Activated T-helper 17 cell treated with anti-CD3 and anti-CD28 coated beads, Interleukin-2, amount 50 U/mL, for 72 hours (primary cell): ENCODE measurements around the gene FTL. TPM values are rescaled to one million over a fixed set of nuclear protein-coding genes. Genes with fewer than 3 reads are reported as not detected.

Experiments
- ATAC-seq: fragments of 150-1000 bp; cut with Tn5 transposase; replicated peaks from 2 replicates; pipeline ENCODE4 v1.10.0; 2021; ENCODE audit warnings: mild to moderate bottlenecking, moderate library complexity
- H3K27ac Mint-ChIP-seq: one replicate; pipeline ENCODE4 v1.8.0; 2022; ENCODE audit warnings: mixed read lengths
- H3K27me3 Mint-ChIP-seq: one replicate; pipeline ENCODE4 v1.8.0; 2022; ENCODE audit warnings: mixed read lengths
- H3K36me3 Mint-ChIP-seq: one replicate; pipeline ENCODE4 v1.8.0; 2022; ENCODE audit warnings: low read depth, mild to moderate bottlenecking, mixed read lengths
- H3K4me1 Mint-ChIP-seq: one replicate; pipeline ENCODE4 v1.8.0; 2022; ENCODE audit warnings: mixed read lengths
- H3K4me3 Mint-ChIP-seq: one replicate; pipeline ENCODE4 v1.8.0; 2022; ENCODE audit warnings: mild to moderate bottlenecking, mixed read lengths
- H3K9me3 Mint-ChIP-seq: one replicate; pipeline ENCODE4 v1.8.0; 2022; ENCODE audit warnings: mixed read lengths
- total RNA-seq, 2 donors: library from RNA; stranded (reverse); gene quantifications; one replicate each; pipeline ENCODE4 v1.2.3, GENCODE V29; 2022

The FTL gene
- total RNA-seq, 2 donors from 2014 or later: 1,320 to 1,710 TPM

DNA sequence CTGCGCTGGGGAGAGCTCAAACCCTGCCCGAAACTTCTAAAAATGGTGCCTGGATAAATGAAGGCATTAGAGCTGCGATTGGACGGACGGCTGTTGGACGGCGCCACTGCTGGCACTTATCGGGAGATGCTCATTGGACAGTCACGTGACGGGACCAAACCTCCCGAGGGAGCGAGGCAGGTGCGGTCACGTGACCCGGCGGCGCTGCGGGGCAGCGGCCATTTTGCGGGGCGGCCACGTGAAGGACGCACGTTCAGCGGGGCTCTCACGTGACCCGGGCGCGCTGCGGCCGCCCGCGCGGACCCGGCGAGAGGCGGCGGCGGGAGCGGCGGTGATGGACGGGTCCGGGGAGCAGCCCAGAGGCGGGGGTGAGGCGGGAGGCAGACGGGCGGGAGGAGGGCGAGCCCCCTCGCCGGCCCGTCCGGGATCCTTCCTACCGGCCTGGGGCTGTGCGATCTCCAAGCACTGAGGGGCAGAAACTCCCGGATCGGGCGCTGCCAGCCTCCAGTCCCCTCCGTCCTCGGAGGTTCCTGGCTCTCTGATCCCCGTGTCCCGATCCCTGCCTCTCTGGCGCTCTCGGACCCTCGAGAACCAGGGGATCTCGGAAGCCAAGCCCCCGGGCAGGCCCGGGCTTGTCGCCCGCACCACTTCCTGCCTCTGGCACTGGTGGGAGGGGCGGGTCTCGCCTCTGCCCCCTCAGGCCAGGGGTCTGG is 10.4 kb upstream of the FTL start, which contains the start of gene BAX:
Gene BAX, plus strand, starts transcription at position 281 of the 713 bp plus-strand sequence. Its CDS starts 54 bp downstream, at position 335.
- no peaks in the 10 kb centered on the region for H3K9me3 Mint-ChIP-seq
- peak; percentile 92 for ATAC-seq
- H3K27me3 Mint-ChIP-seq: no peaks in the 10 kb centered on the region
- H3K4me1 Mint-ChIP-seq: peaks cover 14% of the 10 kb centered on the region
- peak within 1 kb of the TSS; percentile 89 for H3K4me3 Mint-ChIP-seq
- peak within 1 kb of the TSS; percentile 92 for H3K27ac Mint-ChIP-seq
- H3K36me3 Mint-ChIP-seq: peaks cover 53% of the 10 kb centered on the region

DNA sequence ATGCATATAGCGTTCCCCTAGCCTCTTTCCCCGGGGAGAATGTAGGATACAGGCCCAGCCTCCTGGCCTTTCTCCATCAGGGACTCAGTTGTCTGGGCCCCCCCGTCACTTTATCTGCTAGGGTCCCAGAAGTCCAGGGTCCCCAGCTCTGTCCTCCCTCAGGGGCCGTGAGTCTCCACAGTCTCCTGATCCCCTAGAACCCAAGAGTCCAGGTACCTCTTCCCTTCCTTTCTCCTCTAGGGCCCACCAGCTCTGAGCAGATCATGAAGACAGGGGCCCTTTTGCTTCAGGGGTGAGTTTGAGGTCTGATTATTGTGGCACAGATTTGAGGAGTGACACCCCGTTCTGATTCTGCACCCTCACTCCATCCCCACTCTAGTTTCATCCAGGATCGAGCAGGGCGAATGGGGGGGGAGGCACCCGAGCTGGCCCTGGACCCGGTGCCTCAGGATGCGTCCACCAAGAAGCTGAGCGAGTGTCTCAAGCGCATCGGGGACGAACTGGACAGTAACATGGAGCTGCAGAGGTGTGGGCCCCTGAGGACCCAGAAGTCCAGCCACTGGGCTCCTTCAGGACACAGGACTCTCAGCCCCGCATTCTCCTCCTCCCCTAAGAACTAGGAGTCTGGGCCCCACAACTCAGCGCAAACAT is 9.7 kb upstream of the FTL start:
- Mint-ChIP-seq H3K27me3 (no peaks in the 10 kb centered on the region), H3K27ac (peak overlapping the region; percentile 92), H3K9me3 (no peaks in the 10 kb centered on the region), H3K4me1 (peaks cover 14% of the 10 kb centered on the region), H3K36me3 (peaks cover 54% of the 10 kb centered on the region), H3K4me3 (peak overlapping the region; percentile 89)
- no peak for ATAC-seq

DNA sequence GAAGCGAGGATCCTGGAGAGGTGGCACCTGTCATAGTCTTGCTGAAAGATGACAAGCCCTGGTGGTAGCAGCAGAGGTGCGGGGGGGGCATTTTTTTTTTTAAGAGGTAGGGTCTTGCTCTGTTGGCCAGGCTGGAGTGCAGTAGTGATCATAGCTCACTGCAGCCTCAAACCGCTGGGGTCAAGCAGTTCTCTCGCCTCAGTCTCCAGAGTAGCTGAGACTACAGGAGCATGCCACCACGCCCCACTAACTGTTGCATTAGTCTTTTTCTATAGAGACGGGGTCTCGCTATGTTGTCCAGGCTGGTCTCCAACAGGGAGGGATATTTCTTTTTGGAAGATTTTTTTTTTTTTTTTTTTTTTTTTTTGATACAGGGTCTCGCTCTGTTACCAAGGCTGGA is 7.1 kb upstream of the FTL start:
- Mint-ChIP-seq H3K36me3 (peaks cover 73% of the 10 kb centered on the region), H3K27me3 (no peaks in the 10 kb centered on the region), H3K9me3 (no peaks in the 10 kb centered on the region), H3K4me3 (no peak overlapping the region), H3K4me1 (peaks cover 20% of the 10 kb centered on the region), H3K27ac (no peak overlapping the region)
- no peak for ATAC-seq

DNA sequence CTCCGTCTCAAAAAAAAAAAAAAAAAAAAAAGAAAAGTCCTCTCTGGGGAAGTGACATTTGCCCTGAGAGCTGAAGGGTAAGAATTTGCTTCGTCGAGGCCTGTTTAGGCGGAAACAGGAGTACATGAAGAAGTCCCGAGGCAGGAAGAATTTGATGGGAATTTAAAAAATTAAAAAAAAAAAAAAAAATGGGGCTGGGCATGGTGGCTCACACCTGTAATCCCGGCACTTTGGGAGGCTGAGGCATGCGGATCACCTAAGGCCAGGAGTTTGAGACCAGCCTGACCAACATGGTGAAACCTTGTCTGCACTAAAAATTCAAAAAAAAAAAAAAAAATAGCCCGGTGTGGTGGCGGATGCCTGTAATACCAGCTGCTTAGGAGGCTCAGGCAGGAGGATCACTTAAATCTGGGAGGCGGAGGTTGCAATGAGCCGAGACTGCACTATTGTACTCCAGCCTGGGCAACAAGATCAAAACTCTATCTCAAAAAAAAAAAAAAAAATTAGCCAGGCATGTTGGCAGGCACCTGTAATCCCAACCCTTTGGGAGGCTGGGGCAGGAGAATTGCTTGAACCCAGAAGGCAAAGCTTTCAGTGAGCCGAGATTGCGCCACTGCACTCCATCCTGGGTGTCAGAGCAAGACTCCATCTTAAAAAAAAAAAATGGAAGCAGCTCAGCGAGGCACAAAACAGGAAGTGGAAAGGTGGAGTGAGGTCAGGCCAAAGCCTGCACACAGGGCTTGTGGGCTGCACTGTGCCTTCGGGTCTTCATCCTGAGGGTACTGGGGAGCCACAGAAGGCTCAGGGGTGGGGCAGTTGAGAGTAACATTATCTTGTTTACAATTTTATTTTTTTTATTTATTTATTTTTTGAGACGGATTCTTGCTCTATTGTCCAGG is 5.5 kb upstream of the FTL start:
- Mint-ChIP-seq H3K4me1 (peaks cover 34% of the 10 kb centered on the region), H3K36me3 (peaks cover 80% of the 10 kb centered on the region), H3K27ac (no peak overlapping the region), H3K27me3 (no peaks in the 10 kb centered on the region), H3K9me3 (no peaks in the 10 kb centered on the region), H3K4me3 (no peak overlapping the region)
- no peak for ATAC-seq

DNA sequence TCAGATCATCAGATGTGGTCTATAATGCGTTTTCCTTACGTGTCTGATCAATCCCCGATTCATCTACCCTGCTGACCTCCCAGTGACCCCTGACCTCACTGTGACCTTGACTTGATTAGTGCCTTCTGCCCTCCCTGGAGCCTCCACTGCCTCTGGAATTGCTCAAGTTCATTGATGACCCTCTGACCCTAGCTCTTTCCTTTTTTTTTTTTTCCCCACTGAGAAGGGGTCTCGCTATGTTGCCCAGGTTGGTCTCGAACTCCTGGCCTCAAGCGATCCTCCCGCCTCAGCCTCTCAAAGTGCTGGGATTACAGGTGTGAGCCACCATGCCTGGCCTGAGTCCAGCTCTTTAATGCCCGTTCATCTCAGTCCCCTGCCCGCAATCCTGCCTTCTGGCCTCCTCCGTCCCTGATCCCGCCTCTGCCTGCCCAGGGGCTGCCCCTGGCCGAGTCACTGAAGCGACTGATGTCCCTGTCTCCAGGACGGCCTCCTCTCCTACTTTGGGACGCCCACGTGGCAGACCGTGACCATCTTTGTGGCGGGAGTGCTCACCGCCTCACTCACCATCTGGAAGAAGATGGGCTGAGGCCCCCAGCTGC is 4.0 kb upstream of the FTL start:
- ATAC-seq: no peak
- H3K4me1 Mint-ChIP-seq: peaks cover 30% of the 10 kb centered on the region
- H3K27ac Mint-ChIP-seq: peak overlapping the region; percentile 100
- no peaks in the 10 kb centered on the region for H3K9me3 Mint-ChIP-seq
- H3K36me3 Mint-ChIP-seq: peaks cover 80% of the 10 kb centered on the region
- H3K4me3 Mint-ChIP-seq: peak overlapping the region; percentile 100
- no peaks in the 10 kb centered on the region for H3K27me3 Mint-ChIP-seq

DNA sequence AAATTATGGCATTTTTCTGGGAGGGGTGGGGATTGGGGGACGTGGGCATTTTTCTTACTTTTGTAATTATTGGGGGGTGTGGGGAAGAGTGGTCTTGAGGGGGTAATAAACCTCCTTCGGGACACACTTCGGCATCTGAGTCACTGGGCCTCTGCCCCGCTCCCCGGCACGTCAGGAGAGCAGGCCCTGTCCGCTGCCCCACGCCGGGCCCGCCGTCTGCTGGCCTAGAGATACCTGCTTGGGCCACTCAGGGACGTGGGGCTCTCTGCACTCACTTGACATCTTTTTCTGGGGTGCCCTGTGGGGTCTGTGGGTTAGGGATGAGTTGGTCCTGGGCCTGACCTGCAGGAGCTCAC is 3.5 kb upstream of the FTL start:
- Mint-ChIP-seq H3K36me3 (peaks cover 80% of the 10 kb centered on the region), H3K4me1 (peaks cover 31% of the 10 kb centered on the region), H3K4me3 (peak overlapping the region; percentile 100), H3K9me3 (no peaks in the 10 kb centered on the region), H3K27ac (peak overlapping the region; percentile 100), H3K27me3 (no peaks in the 10 kb centered on the region)
- ATAC-seq: no peak

DNA sequence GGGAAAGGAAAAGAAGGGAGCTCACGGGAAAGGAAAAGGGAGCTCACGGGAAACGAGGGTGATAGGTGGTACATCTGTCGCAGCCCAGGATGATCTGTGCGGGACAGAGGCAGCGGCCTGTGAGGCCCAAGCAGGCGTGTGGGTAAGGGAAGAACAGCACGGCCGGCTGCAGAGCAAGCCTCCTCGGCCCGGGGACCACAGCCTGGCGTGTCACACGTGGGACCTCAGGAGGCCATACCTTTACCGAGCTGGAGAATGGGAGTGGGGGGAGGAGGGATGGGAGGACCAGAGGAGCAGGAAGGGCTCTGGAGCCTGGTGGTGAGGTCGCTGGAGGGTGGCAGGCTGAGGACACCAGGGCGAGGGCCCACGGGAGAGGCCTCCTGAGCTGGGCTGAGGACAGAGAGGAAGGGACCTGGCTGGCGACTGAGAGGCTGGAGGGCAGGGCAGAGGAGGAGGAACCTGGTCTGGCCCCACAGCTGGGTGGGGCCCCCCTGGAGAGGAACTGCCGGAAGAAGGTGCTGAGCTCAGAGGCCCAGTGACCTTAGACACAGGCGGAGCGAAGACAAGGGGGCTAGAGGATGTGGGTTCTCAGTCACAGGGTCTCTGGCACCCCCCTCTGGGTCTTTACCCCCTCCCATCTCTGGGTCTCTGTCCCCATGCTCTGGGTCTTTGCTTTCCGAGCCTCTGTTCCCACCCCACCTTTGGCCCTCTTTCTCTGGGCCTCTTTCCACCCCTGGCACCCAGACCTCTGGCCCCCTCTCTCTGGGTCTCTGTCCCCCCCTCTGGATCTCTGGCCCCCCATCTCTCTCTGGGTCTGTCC is 2.9 kb upstream of the FTL start:
- Mint-ChIP-seq H3K27ac (peak overlapping the region; percentile 100), H3K4me1 (peaks cover 26% of the 10 kb centered on the region), H3K4me3 (peak overlapping the region; percentile 100), H3K36me3 (peaks cover 80% of the 10 kb centered on the region), H3K27me3 (no peaks in the 10 kb centered on the region), H3K9me3 (no peaks in the 10 kb centered on the region)
- peak; percentile 12 for ATAC-seq

DNA sequence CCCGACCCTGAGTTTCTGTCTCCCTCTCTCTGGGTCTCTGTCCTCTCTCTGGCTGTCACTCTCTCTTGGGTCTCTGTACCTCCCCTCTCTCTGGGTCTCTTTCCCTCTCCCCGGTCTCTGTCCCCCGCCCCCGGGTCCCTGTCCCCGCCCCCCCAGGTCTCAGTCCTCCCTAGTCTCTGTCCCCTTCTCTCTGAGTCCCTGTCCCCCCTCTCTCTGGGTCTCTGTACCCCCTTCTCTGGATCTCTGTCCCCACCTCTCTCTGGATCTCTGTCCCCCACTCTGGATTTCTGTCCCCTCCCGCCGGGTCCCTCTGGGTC is 2.3 kb upstream of the FTL start:
- H3K9me3 Mint-ChIP-seq: no peaks in the 10 kb centered on the region
- ATAC-seq: no peak
- peak overlapping the region; percentile 100 for H3K4me3 Mint-ChIP-seq
- peak overlapping the region; percentile 100 for H3K27ac Mint-ChIP-seq
- peaks cover 26% of the 10 kb centered on the region for H3K4me1 Mint-ChIP-seq
- no peaks in the 10 kb centered on the region for H3K27me3 Mint-ChIP-seq
- H3K36me3 Mint-ChIP-seq: peaks cover 80% of the 10 kb centered on the region

DNA sequence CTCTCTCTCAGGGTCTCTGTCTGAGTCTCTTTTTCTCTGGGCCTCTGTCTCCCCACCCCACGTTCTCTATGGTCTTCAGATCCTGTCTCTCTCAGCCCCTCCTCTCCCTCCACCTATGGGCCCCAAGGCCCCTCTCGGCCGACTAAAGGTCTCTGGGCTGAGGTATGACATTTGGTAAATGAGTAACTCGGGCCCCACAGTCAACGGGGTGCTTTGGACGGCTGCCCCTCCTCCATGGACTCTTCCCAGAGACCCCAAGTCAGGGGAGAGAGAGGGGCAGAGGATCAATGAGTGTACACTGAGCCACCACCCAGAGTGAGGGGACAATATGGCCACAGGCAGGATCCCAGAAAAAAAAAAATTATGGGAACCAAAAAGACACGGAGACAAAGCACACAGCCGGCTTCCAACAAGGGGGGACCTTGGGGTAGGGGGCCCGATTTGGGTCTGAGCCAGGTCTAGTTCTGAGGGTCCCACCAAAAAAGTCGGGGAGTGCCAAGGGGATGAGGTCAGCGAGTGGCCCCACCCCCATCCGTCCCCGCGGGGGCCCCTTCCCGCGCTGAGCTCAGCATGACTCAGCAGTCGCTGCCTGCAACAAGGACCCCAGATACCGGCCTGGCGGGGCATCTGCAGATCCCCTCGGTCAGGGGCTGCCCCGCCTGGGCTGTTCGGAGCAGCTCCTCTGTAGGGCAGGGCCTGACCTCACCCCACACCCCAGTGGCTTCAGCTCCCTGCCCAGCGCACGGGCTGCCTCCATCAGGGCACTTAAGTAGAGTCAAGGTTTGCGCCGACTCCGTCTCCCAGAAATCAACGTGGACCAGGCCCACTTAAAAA is 1.5 kb upstream of the FTL start:
- H3K4me1 Mint-ChIP-seq: peaks cover 31% of the 10 kb centered on the region
- no peaks in the 10 kb centered on the region for H3K9me3 Mint-ChIP-seq
- H3K27me3 Mint-ChIP-seq: no peaks in the 10 kb centered on the region
- peaks cover 80% of the 10 kb centered on the region for H3K36me3 Mint-ChIP-seq
- H3K4me3 Mint-ChIP-seq: peak overlapping the region; percentile 100
- ATAC-seq: peak; percentile 25
- peak overlapping the region; percentile 100 for H3K27ac Mint-ChIP-seq

DNA sequence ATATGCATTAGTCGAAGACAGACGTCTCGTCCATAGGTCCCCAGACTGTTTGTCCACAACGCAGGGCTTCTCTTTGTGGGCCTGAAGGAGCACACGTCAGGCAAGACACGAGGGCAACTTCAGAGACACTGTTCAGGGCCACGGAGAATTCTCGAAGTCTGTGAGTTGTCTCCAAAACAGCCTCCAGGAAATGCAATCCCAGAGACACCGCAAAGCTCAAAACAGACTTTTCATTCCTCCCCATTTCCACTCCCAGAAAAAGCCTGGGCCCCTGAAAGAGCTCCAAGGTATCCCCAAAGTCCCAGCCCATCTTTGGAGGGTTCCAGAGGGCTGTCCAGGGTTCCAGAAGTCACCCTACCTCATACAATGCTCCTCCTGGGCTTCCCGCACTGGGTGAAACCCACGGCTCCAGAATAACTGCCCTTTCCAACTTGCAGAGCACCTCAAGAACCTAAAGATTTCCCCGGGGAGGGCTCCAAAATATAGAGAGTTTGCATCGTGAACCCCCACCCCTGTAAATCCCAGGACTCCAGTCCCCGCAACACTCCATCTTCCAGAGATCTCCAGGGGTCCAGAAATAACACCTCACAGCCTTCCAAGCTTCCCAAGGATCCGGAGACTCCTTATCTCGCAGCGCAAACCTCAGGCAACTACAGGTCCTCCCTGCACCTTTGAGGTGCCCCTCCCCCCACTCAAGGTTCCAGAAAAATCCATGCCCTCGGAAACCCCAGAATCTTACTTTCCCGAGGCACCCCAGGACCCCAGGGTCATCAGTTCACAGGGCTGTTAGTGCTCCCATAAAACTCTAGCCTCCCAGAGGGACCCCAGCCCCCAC is 687 bp upstream of the FTL start:
- H3K4me1 Mint-ChIP-seq: peaks cover 31% of the 10 kb centered on the region
- ATAC-seq: no peak
- no peaks in the 10 kb centered on the region for H3K27me3 Mint-ChIP-seq
- H3K27ac Mint-ChIP-seq: peak overlapping the region; percentile 100
- peak overlapping the region; percentile 100 for H3K4me3 Mint-ChIP-seq
- no peaks in the 10 kb centered on the region for H3K9me3 Mint-ChIP-seq
- peaks cover 79% of the 10 kb centered on the region for H3K36me3 Mint-ChIP-seq

DNA sequence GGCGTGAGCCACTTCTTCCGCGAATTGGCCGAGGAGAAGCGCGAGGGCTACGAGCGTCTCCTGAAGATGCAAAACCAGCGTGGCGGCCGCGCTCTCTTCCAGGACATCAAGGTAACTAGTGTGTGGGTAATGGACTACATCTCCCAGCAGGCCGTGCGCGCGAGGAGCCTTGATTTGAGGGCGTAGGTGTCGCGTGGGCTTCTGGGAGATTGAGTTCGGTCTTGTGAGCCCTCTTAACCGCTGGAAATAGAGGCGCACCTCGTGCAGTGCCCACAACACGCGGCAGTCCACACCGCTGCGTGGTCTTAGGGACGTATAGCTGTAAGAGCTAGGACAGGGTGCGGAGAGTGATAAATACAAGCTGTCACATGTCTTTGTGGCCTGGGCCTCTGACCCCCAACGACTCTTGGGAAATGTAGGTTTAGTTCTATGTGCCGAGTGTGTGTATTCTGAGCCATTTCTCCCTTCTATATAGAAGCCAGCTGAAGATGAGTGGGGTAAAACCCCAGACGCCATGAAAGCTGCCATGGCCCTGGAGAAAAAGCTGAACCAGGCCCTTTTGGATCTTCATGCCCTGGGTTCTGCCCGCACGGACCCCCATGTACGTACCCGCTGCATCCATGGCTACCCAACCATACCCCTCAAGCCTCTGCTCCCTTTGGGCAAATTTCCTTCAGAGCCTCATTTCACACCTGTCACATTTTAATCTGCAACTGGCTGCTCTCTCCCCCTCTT is 864 bp downstream of the FTL start:
- Mint-ChIP-seq H3K4me1 (peaks cover 32% of the 10 kb centered on the region), H3K4me3 (peak overlapping the region; percentile 100), H3K9me3 (no peaks in the 10 kb centered on the region), H3K36me3 (peaks cover 84% of the 10 kb centered on the region), H3K27ac (peak overlapping the region; percentile 100), H3K27me3 (no peaks in the 10 kb centered on the region)
- peak; percentile 53 for ATAC-seq
